HG02852 (cell line): ENCODE data around the gene PHC2.

Experiments used
- ATAC-seq: cut with Tn5 transposase; IDR thresholded peaks from one replicate; pipeline ENCODE4 v1.9.1; 2021; ENCODE audit warnings: mild to moderate bottlenecking, moderate library complexity; ENCODE audit not compliant: unreplicated experiment

Gene PHC2, protein sequence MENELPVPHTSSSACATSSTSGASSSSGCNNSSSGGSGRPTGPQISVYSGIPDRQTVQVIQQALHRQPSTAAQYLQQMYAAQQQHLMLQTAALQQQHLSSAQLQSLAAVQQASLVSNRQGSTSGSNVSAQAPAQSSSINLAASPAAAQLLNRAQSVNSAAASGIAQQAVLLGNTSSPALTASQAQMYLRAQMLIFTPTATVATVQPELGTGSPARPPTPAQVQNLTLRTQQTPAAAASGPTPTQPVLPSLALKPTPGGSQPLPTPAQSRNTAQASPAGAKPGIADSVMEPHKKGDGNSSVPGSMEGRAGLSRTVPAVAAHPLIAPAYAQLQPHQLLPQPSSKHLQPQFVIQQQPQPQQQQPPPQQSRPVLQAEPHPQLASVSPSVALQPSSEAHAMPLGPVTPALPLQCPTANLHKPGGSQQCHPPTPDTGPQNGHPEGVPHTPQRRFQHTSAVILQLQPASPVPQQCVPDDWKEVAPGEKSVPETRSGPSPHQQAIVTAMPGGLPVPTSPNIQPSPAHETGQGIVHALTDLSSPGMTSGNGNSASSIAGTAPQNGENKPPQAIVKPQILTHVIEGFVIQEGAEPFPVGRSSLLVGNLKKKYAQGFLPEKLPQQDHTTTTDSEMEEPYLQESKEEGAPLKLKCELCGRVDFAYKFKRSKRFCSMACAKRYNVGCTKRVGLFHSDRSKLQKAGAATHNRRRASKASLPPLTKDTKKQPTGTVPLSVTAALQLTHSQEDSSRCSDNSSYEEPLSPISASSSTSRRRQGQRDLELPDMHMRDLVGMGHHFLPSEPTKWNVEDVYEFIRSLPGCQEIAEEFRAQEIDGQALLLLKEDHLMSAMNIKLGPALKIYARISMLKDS

GRCh38 chr1:33430692-33431593, at the start of gene PHC2:
PHC2 (minus strand) TSS chr1:33431095; CDS start chr1:33375539, 55,556 bp downstream.
- peak; percentile 97 for ATAC-seq

GRCh38 chr1:33477451-33477850, 46.6 kb upstream of the PHC2 start:
- ATAC-seq = no peak

- no peak for ATAC-seq
Observed at GRCh38 chr1:33473900-33474299, 43.0 kb upstream of the PHC2 start.

- peak; percentile 93 for ATAC-seq
Observed at GRCh38 chr1:33472269-33472980, 41.5 kb upstream of the PHC2 start, which contains the start of gene ZSCAN20. ZSCAN20 (plus strand) TSS chr1:33472645; CDS start chr1:33479289, 6,644 bp downstream.

DNA sequence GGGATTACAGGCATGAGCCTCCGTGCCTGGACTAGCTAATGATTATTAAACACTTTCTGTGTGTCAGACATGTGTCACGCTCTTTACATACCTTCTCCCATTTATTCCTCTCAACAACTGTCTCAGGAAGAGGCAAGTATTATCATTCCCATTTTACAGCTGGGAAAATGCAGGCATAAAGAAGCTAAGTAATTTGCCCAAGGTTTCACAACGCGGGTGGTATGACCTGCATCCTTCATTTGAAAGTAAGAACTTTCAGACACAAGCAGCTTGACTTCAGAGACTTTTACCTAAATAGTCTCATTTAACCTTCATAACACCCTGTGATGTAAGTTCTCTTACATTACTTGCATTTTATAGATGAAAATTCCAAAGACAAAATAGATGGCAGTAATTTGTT, 40.5 kb upstream of the PHC2 start:
- ATAC-seq = no peak

- no peak for ATAC-seq
Observed at GRCh38 chr1:33470495-33471012, 39.7 kb upstream of the PHC2 start.

- no peak for ATAC-seq
Observed at GRCh38 chr1:33469691-33470090, 38.8 kb upstream of the PHC2 start.

- ATAC-seq = no peak
Observed at GRCh38 chr1:33468967-33469366, 38.1 kb upstream of the PHC2 start.

- ATAC-seq = no peak
Observed at GRCh38 chr1:33468531-33468930, 37.6 kb upstream of the PHC2 start.

GRCh38 chr1:33468011-33468410, 37.1 kb upstream of the PHC2 start:
- ATAC-seq = no peak

GRCh38 chr1:33466159-33466558, 35.3 kb upstream of the PHC2 start:
- no peak for ATAC-seq

GRCh38 chr1:33465316-33465715, 34.4 kb upstream of the PHC2 start:
- no peak for ATAC-seq

- ATAC-seq = no peak
Observed at GRCh38 chr1:33464552-33464951, 33.7 kb upstream of the PHC2 start.

- ATAC-seq = no peak
Observed at GRCh38 chr1:33462405-33463164, 31.7 kb upstream of the PHC2 start.

DNA sequence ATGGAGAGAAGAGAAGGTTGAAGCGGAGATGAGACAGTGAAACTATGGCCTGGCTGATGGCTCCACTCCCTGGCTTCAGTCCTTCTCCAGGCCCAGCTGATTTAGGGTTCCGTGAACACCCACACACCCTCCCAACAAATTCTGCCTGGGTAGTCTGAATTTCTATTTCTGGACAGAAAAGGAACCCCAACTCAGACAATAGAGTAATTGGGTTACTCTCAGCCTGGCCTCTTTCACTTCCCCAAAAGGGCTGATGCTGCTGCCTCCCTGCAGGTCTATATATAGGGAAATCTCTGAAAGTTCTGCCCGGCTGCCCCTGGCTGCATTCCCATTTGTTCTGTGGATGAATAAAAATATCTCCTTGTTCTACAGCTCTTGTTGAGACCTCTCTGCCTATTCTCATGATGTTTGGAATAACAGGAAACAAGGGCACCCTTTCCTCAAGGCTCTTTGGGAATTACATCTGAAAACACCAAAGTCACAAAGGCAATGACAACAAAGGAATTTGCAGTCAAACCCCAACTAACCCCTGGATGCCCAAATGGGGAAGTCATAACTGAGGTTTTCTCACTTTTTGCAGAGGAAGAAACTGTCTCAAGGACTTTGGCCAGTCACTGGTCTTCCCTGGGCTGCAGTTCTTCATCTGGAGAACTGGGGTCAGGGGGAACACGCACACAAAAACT, 30.2 kb upstream of the PHC2 start:
- peak; percentile 71 for ATAC-seq

DNA sequence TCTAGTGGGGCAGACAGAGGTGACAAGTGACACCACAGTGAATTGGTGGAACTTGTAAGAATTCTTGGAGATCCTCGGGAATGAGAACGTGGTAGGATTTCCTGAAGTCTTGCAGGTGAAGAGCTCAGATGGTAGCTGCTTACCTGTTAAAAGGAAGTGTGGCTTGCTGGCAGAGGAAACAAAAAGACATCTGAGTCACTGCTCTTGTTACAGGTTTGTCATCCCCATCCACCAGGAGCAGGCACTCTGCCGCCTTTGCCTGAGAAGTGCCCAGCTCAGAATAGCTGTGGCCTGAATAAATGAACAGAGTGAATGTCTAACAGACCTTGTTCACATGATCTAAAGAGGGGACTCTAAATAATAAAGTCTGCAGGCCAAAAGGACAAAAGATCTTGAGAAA, 29.2 kb upstream of the PHC2 start:
- ATAC-seq = no peak

- ATAC-seq = no peak
Observed at GRCh38 chr1:33459691-33460090, 28.8 kb upstream of the PHC2 start.

DNA sequence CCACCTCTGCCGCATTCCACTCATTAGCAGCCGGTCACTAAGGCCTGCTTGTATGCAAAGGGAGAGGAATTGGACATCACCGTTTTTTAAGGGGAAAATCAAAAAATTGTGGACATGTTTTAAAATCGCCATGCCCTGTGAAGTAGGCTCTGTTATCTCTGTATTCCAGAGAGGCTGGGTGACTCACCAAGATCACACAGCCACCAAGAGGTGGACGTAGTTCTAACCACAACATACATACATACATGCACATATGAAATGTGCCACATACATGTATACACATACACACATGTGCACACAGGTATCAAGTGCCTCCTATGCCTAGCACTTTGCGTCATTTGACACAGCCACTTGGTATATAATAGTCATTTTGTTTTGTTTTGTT, 25.6 kb upstream of the PHC2 start:
- ATAC-seq = no peak
